IMR-90 (cell line): ENCODE data around the gene PHACTR3. TPM values are rescaled to one million over a fixed set of nuclear protein-coding genes. Genes with fewer than 3 reads are reported as not detected.

ENCODE experiments used
- ATAC-seq: fragments of 200-7000 bp; cut with Tn5 transposase; 2 replicates; pipeline ENCODE4 v1.9.1; 2020; ENCODE audit warnings: low read depth, mild to moderate bottlenecking, moderate library complexity
- BruUV-seq: library from RNA; stranded (reverse); fragments of 400-500 nt; replicated peaks from 2 replicates; lab custom pipeline; 2021; lab: Mats Ljungman, UMichigan
- CTCF ChIA-PET: fragments of 300-600 bp; formaldehyde crosslinking; extraction: SDS; loops from one replicate; lab custom pipeline; 2021; ENCODE audit warnings: antibody characterized with exemption; lab: Yijun Ruan, JAX
- POLR2A ChIA-PET: fragments of 300-600 bp; sonication (Branson Sonifier 250); formaldehyde crosslinking; loops from one replicate; lab custom pipeline; 2022; ENCODE audit warnings: antibody characterized with exemption; ENCODE audit not compliant: unreplicated experiment; lab: Charles Lee
- DNase-seq: peaks from one replicate; pipeline ENCODE4 v3.0.0; 2013
- H2AFZ ChIP-seq: replicated peaks from 2 replicates; pipeline ENCODE3; 2013; ENCODE audit warnings: low read length, mild to moderate bottlenecking; ENCODE audit not compliant: poor library complexity
- H2AK5ac ChIP-seq: 2 replicates; pipeline ENCODE4 v1.6.1; 2013; ENCODE audit warnings: low read depth, low read length, inconsistent platforms
- H2AK9ac ChIP-seq: replicated peaks from 2 replicates; pipeline ENCODE3; 2013; ENCODE audit warnings: mild to moderate bottlenecking, low read depth, low read length, moderate library complexity; ENCODE audit not compliant: poor library complexity
- H2BK120ac ChIP-seq: 2 replicates; pipeline ENCODE4 v1.6.1; 2013; ENCODE audit warnings: low read depth, low read length, inconsistent platforms
- H2BK15ac ChIP-seq: 3 replicates; pipeline ENCODE4 v1.6.1; 2013; ENCODE audit warnings: low read depth, low read length, inconsistent platforms
- H2BK20ac ChIP-seq: 2 replicates; pipeline ENCODE4 v1.6.1; 2013; ENCODE audit warnings: low read depth, mild to moderate bottlenecking, inconsistent platforms, low read length, moderate library complexity
- H2BK5ac ChIP-seq: 2 replicates; pipeline ENCODE4 v1.6.1; 2013; ENCODE audit warnings: mild to moderate bottlenecking, low read depth, low read length, inconsistent platforms; ENCODE audit not compliant: poor library complexity, severe bottlenecking
- H3K14ac ChIP-seq: replicated peaks from 2 replicates; pipeline ENCODE4 v1.6.1; 2013; ENCODE audit warnings: low read depth, low read length, inconsistent platforms
- H3K18ac ChIP-seq: 2 replicates; pipeline ENCODE4 v1.6.1; 2013; ENCODE audit warnings: low read depth, low read length, control low read depth
- H3K23ac ChIP-seq: 2 replicates; pipeline ENCODE4 v1.6.1; 2013; ENCODE audit warnings: low read depth, low read length, inconsistent platforms
- H3K27ac ChIP-seq: 2 replicates; pipeline ENCODE4 v1.5.1; 2013; ENCODE audit warnings: mild to moderate bottlenecking, control low read depth, low read length; ENCODE audit not compliant: insufficient read depth
- H3K27me3 ChIP-seq: 2 replicates; pipeline ENCODE4 v1.6.1; 2013; ENCODE audit warnings: low read length; ENCODE audit not compliant: control insufficient read depth, insufficient read depth
- H3K36me3 ChIP-seq: 2 replicates; pipeline ENCODE4 v1.6.1; 2013; ENCODE audit warnings: low read length, mixed read lengths; ENCODE audit not compliant: control insufficient read depth, insufficient read depth
- H3K4ac ChIP-seq: 2 replicates; pipeline ENCODE4 v1.6.1; 2013; ENCODE audit warnings: low read depth, low read length, inconsistent platforms
- H3K4me1 ChIP-seq: 2 replicates; pipeline ENCODE4 v1.6.1; 2013; ENCODE audit warnings: low read length, mixed read lengths; ENCODE audit not compliant: control insufficient read depth, insufficient read depth
- H3K4me2 ChIP-seq: 2 replicates; pipeline ENCODE4 v1.6.1; 2013; ENCODE audit warnings: low read depth, mild to moderate bottlenecking, control low read depth, low read length, moderate library complexity
- H3K4me3 ChIP-seq: 2 replicates; pipeline ENCODE4 v1.5.1; 2013; ENCODE audit warnings: low read depth, mild to moderate bottlenecking, control low read depth, low read length, moderate library complexity; ENCODE audit not compliant: insufficient read depth
- H3K56ac ChIP-seq: 2 replicates; pipeline ENCODE4 v1.6.1; 2013; ENCODE audit warnings: low read length, inconsistent platforms; ENCODE audit not compliant: insufficient read depth; ENCODE audit errors: extremely low read depth
- H3K79me1 ChIP-seq, 2 experiments: 2 replicates each; pipeline ENCODE4 v1.6.1; 2013; ENCODE audit warnings: low read length in 2 of 2, inconsistent platforms in 1 of 2, low read depth in 1 of 2
- H3K9ac ChIP-seq: 2 replicates; pipeline ENCODE4 v1.6.1; 2013; ENCODE audit warnings: low read depth, low read length, control low read depth
- H3K9me1 ChIP-seq: 2 replicates; pipeline ENCODE4 v1.6.1; 2013; ENCODE audit warnings: low read length, inconsistent platforms; ENCODE audit not compliant: insufficient read depth
- H3K9me3 ChIP-seq: 2 replicates; pipeline ENCODE4 v1.6.1; 2013; ENCODE audit warnings: low read length; ENCODE audit not compliant: control insufficient read depth, insufficient read depth
- H4K20me1 ChIP-seq: 2 replicates; pipeline ENCODE4 v1.6.1; 2013; ENCODE audit warnings: low read length, inconsistent platforms; ENCODE audit not compliant: insufficient read depth
- H4K5ac ChIP-seq: 2 replicates; pipeline ENCODE4 v1.6.1; 2013; ENCODE audit warnings: mild to moderate bottlenecking, low read depth, low read length, control low read depth
- H4K8ac ChIP-seq, 2 experiments: 2 replicates each; pipeline ENCODE4 v1.6.1; 2013; ENCODE audit warnings: low read depth in 2 of 2, low read length in 2 of 2, control low read depth in 1 of 2, inconsistent platforms in 1 of 2
- H4K91ac ChIP-seq: 2 replicates; pipeline ENCODE4 v1.6.1; 2013; ENCODE audit warnings: low read depth, low read length, inconsistent platforms; ENCODE audit not compliant: insufficient read depth
- BHLHE40 ChIP-seq: fragments of 150-350 bp; IDR thresholded peaks from 2 replicates; pipeline ENCODE4 v1.6.1; 2016; ENCODE audit warnings: mild to moderate bottlenecking, low read depth, low read length
- CEBPB ChIP-seq: IDR thresholded peaks from 2 replicates; pipeline ENCODE4 v1.6.1; 2012; ENCODE audit warnings: low read depth, low read length, improper control_type of control experiment
- CHD1 ChIP-seq: IDR thresholded peaks from 2 replicates; pipeline ENCODE4 v1.6.1; 2012; ENCODE audit warnings: low read depth, low read length, improper control_type of control experiment
- MAFK ChIP-seq: IDR thresholded peaks from 2 replicates; pipeline ENCODE4 v1.6.1; 2012; ENCODE audit warnings: low read depth, low read length, improper control_type of control experiment
- POLR2A ChIP-seq: IDR thresholded peaks from 2 replicates; pipeline ENCODE4 v1.6.1; 2012; ENCODE audit warnings: mild to moderate bottlenecking, low read depth, low read length
- RCOR1 ChIP-seq: IDR thresholded peaks from 2 replicates; pipeline ENCODE4 v1.6.1; 2012; ENCODE audit warnings: mild to moderate bottlenecking, low read length, improper control_type of control experiment; ENCODE audit not compliant: insufficient replicate concordance
- RFX5 ChIP-seq: IDR thresholded peaks from 2 replicates; pipeline ENCODE4 v1.8.0; 2012; ENCODE audit warnings: low read depth, mild to moderate bottlenecking, low read length, moderate library complexity
- SMC3 ChIP-seq: fragments of 150-350 bp; IDR thresholded peaks from 2 replicates; pipeline ENCODE4 v1.6.1; 2016; ENCODE audit warnings: low read depth, mild to moderate bottlenecking, antibody characterized with exemption, low read length, moderate library complexity
- WGBS, 2 experiments: methylation state at CpG; one replicate each; pipeline versions ENCODE4 v1.1.5 to v1.1.7; 2013; ENCODE audit warnings: missing lambda C conversion rate in 2 of 2; ENCODE audit not compliant: insufficient read length in 1 of 2; ENCODE audit errors: extremely low coverage in 2 of 2; 5-methylcytosine and 5-hydroxymethylcytosine counted together
- dilution Hi-C: fragments of 300-500 bp; cut with HindIII; formaldehyde crosslinking; loops from one replicate; pipeline ENCODE4 v1.14.3; 2018; ENCODE audit warnings: low sequenced_read_pairs; ENCODE audit not compliant: unreplicated experiment
- in situ Hi-C: fragments of 300-500 bp; cut with MboI; formaldehyde crosslinking; loops from 3 replicates; pipeline ENCODE4 v1.14.3; 2019; ENCODE audit warnings: low sequenced_read_pairs, inconsistent platforms, mixed read lengths
- intact Hi-C: fragments of 100-400 bp; cut with micrococcal nuclease; formaldehyde crosslinking; loops from 2 replicates; pipeline ENCODE4 v1.10.0; 2022
- polyA plus RNA-seq, 3 experiments: library from polyadenylated mRNA; depleted of rRNA; stranded (reverse); fragments of >200 nt; gene quantifications; 2 replicates each; pipeline ENCODE4 v1.2.3, GENCODE V29; 2012; ENCODE audit warnings: low replicate concordance in 1 of 3
- total RNA-seq: library from RNA; depleted of rRNA; stranded (reverse); fragments of >200 nt; gene quantifications from 2 replicates; pipeline ENCODE4 v1.2.3, GENCODE V29; 2012
- TF ChIP-seq, protein P1 (sequence below): fragments of 150-350 bp; IDR thresholded peaks from 2 replicates; pipeline ENCODE4 v1.6.1; 2016; ENCODE audit warnings: low read depth, mild to moderate bottlenecking, low read length, moderate library complexity, borderline replicate concordance
- TF ChIP-seq, protein P2 (sequence below): conservative IDR thresholded peaks from 2 replicates; pipeline ENCODE4 v1.5.1; 2012; ENCODE audit warnings: mild to moderate bottlenecking, low read depth, low read length, improper control_type of control experiment

PHACTR3 gene
- total and polyA plus RNA-seq, 2 of the 4 experiments (the other 2 are of a cell fraction): not detected

DNA sequence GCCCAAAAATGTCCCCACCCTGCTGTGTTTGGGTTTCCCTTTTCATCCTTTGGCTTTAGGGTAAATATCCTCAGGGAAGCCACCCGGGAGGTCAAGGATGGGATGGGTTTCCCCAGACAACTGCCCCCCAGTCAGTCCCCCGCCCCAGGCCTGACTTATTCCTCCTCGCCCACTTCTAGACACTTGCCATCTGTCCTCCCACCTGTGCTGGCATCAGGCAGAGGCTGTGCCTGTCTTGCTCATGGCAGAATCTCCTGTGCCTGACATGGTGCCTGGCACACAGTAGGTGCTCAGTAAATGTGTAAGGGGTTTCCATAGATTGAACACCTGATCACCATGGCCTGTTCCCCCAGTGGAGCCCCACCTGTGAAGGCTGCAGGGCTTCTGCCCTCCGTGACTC lies 141.8 kb downstream of the PHACTR3 start:
- Histone ChIP-seq H3K56ac (no peak overlapping the region), H4K8ac (no peak overlapping the region), H4K91ac (no peak overlapping the region), H3K14ac (no peak overlapping the region), H2AK5ac (no peak overlapping the region), H2BK20ac (no peak overlapping the region), H3K4ac (no peak overlapping the region), H3K27ac (no peak overlapping the region), H3K9me1 (no peaks in the 10 kb centered on the region), H2BK120ac (no peak overlapping the region), H3K27me3 (no peaks in the 10 kb centered on the region), H3K9ac (no peak overlapping the region), H2BK15ac (no peak overlapping the region), H3K23ac (no peak overlapping the region), H2AFZ (no peak overlapping the region), H3K4me1 (no peaks in the 10 kb centered on the region), H3K9me3 (peaks cover 27% of the 10 kb centered on the region; the same call in 1 of the 2 replicates), H4K20me1 (no peaks in the 10 kb centered on the region), H4K5ac (no peak overlapping the region), H2AK9ac (no peak overlapping the region), H3K4me3 (no peak overlapping the region), H3K79me1 (no peaks in the 10 kb centered on the region), H3K4me2 (no peak overlapping the region), H2BK5ac (no peak overlapping the region), H3K18ac (no peak overlapping the region), H3K36me3 (no peaks in the 10 kb centered on the region)
- ChIA-PET CTCF (no interaction called here), POLR2A (no interaction called here)
- intact Hi-C loops (no loop called here), dilution Hi-C loops (no loop called here), in situ Hi-C loops (no loop called here)
- TF ChIP-seq SMC3: no peak
- no peak for TF ChIP-seq BHLHE40
- TF ChIP-seq, protein P1, sequence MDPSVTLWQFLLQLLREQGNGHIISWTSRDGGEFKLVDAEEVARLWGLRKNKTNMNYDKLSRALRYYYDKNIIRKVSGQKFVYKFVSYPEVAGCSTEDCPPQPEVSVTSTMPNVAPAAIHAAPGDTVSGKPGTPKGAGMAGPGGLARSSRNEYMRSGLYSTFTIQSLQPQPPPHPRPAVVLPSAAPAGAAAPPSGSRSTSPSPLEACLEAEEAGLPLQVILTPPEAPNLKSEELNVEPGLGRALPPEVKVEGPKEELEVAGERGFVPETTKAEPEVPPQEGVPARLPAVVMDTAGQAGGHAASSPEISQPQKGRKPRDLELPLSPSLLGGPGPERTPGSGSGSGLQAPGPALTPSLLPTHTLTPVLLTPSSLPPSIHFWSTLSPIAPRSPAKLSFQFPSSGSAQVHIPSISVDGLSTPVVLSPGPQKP: no peak
- no peak for TF ChIP-seq CHD1
- no peak for TF ChIP-seq MAFK
- no peak for TF ChIP-seq RFX5
- TF ChIP-seq, protein P2, sequence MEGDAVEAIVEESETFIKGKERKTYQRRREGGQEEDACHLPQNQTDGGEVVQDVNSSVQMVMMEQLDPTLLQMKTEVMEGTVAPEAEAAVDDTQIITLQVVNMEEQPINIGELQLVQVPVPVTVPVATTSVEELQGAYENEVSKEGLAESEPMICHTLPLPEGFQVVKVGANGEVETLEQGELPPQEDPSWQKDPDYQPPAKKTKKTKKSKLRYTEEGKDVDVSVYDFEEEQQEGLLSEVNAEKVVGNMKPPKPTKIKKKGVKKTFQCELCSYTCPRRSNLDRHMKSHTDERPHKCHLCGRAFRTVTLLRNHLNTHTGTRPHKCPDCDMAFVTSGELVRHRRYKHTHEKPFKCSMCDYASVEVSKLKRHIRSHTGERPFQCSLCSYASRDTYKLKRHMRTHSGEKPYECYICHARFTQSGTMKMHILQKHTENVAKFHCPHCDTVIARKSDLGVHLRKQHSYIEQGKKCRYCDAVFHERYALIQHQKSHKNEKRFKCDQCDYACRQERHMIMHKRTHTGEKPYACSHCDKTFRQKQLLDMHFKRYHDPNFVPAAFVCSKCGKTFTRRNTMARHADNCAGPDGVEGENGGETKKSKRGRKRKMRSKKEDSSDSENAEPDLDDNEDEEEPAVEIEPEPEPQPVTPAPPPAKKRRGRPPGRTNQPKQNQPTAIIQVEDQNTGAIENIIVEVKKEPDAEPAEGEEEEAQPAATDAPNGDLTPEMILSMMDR: no peak
- TF ChIP-seq CEBPB: no peak
- TF ChIP-seq RCOR1: no peak
- no peak for TF ChIP-seq POLR2A
- no TSS peak for BruUV-seq
- ATAC-seq: no peak
- no peak for DNase-seq
- WGBS, 2 experiments: no CpG with 5 or more reads among the region's 4 CpGs
